Smooth muscle cell (in vitro differentiated cells): ENCODE data around the gene TMEM174. TPM values are rescaled to one million over a fixed set of nuclear protein-coding genes. Genes with fewer than 3 reads are reported as not detected.
"Not testable (repeated sequence)": the region's sequence is repeated elsewhere in the genome, so short reads cannot be mapped to it uniquely, and the experiment has no call there.

Experiments
- DNase-seq: peaks from one replicate; lab custom pipeline; 2025; ENCODE audit not compliant: unreplicated experiment; lab: John Stamatoyannopoulos, UW
- H2AFZ ChIP-seq: fragments of 200-600 bp; sonication (generic); 2 replicates; pipeline ENCODE4 v1.6.0; 2016; ENCODE audit warnings: antibody characterized with exemption, low read depth, mild to moderate bottlenecking
- H3F3A ChIP-seq: fragments of 200-600 bp; sonication (generic); 2 replicates; pipeline ENCODE4 v1.6.0; 2017; ENCODE audit warnings: antibody characterized with exemption, low read depth
- H3K27ac ChIP-seq: fragments of 200-600 bp; sonication (generic); 2 replicates; pipeline ENCODE4 v1.5.1; 2016; ENCODE audit warnings: low read depth, mild to moderate bottlenecking
- H3K27me3 ChIP-seq: fragments of 200-600 bp; sonication (generic); 2 replicates; pipeline ENCODE4 v1.6.1; 2016; ENCODE audit warnings: low read depth, mild to moderate bottlenecking
- H3K36me3 ChIP-seq: fragments of 200-600 bp; sonication (generic); 2 replicates; pipeline ENCODE4 v1.5.1; 2016; ENCODE audit warnings: low read depth
- H3K4me1 ChIP-seq: fragments of 200-600 bp; sonication (generic); 2 replicates; pipeline ENCODE4 v1.5.1; 2016; ENCODE audit warnings: low read depth
- H3K4me2 ChIP-seq: fragments of 200-600 bp; sonication (generic); 2 replicates; pipeline ENCODE4 v1.6.0; 2016; ENCODE audit warnings: mild to moderate bottlenecking
- H3K4me3 ChIP-seq: fragments of 200-600 bp; sonication (generic); 2 replicates; pipeline ENCODE4 v1.5.1; 2016; ENCODE audit warnings: mild to moderate bottlenecking
- H3K79me2 ChIP-seq: fragments of 200-600 bp; sonication (generic); 2 replicates; pipeline ENCODE4 v1.6.0; 2016; ENCODE audit warnings: low read depth, mild to moderate bottlenecking
- H3K9ac ChIP-seq: fragments of 200-600 bp; sonication (generic); 2 replicates; pipeline ENCODE4 v1.6.0; 2016; ENCODE audit warnings: low read depth
- H3K9me3 ChIP-seq: fragments of 200-600 bp; sonication (generic); replicated peaks from 2 replicates; pipeline ENCODE4 v1.5.1; 2016; ENCODE audit warnings: low read depth
- H4K20me1 ChIP-seq: fragments of 200-600 bp; sonication (generic); 2 replicates; pipeline ENCODE4 v1.6.0; 2016; ENCODE audit warnings: low read depth
- CTCF ChIP-seq: fragments of 200-600 bp; sonication (generic); IDR thresholded peaks from 2 replicates; pipeline ENCODE4 v1.5.1; 2017; ENCODE audit warnings: borderline replicate concordance, mild to moderate bottlenecking, antibody characterized with exemption; ENCODE audit not compliant: insufficient read depth, poor library complexity, severe bottlenecking
- WGBS: methylation state at CpG from one replicate; pipeline ENCODE4 v1.1.7; 2016; ENCODE audit warnings: low lambda C conversion rate; 5-methylcytosine and 5-hydroxymethylcytosine counted together
- polyA plus RNA-seq: library from polyadenylated mRNA; unstranded; fragments of >200 nt; fragmentation: Nextera tagmentation; extraction: Ambion mirVana; gene quantifications from 2 replicates; pipeline ENCODE4 v1.2.1, GENCODE V29; 2016
- total RNA-seq: library from RNA; depleted of rRNA; stranded (reverse); fragments of >200 nt; gene quantifications from 2 replicates; pipeline ENCODE4 v1.2.3, GENCODE V29; 2014

TMEM174 gene
- total and polyA plus RNA-seq, 2 experiments from 2014 or later: not detected

- Histone ChIP-seq H3K4me1 (peaks cover 6% of the 10 kb centered on the region), H3K27ac (no peak overlapping the region), H3K9me3 (no peaks in the 10 kb centered on the region), H3K4me2 (peak overlapping the region; percentile 83), H3K79me2 (no peaks in the 10 kb centered on the region), H2AFZ (peak overlapping the region; percentile 82), H3K4me3 (peak overlapping the region; percentile 40), H3F3A (no peaks in the 10 kb centered on the region), H3K9ac (no peak overlapping the region), H4K20me1 (no peaks in the 10 kb centered on the region), H3K27me3 (peaks cover 48% of the 10 kb centered on the region), H3K36me3 (no peaks in the 10 kb centered on the region)
- WGBS: 1% methylated on average over 65 of the region's 67 CpGs
- peak; percentile 84 for DNase-seq
- peak; percentile 89 for TF ChIP-seq CTCF
Measured at GRCh38 chr5:73215891-73216610, 43.1 kb downstream of the TMEM174 start.

GRCh38 chr5:73218552-73219171 is 45.7 kb downstream of the TMEM174 start:
- Histone ChIP-seq H3F3A (no peaks in the 10 kb centered on the region), H3K27ac (no peak overlapping the region), H4K20me1 (no peaks in the 10 kb centered on the region), H3K4me3 (no peak overlapping the region), H3K36me3 (no peaks in the 10 kb centered on the region), H3K9ac (no peak overlapping the region), H3K4me2 (no peak overlapping the region), H2AFZ (no peak overlapping the region), H3K9me3 (no peaks in the 10 kb centered on the region), H3K4me1 (peaks cover 6% of the 10 kb centered on the region), H3K27me3 (peaks cover 55% of the 10 kb centered on the region), H3K79me2 (no peaks in the 10 kb centered on the region)
- 49% methylated on average over 4 of the region's 4 CpGs for WGBS
- peak; percentile 48 for TF ChIP-seq CTCF
- DNase-seq: no peak

GRCh38 chr5:73219336-73219735 is 46.3 kb downstream of the TMEM174 start:
- not testable (repeated sequence) for DNase-seq, H3K27ac ChIP-seq, H3K4me2 ChIP-seq, H4K20me1 ChIP-seq, H3F3A ChIP-seq, H3K36me3 ChIP-seq, H3K9ac ChIP-seq, H3K4me3 ChIP-seq, H3K79me2 ChIP-seq, H3K9me3 ChIP-seq, H2AFZ ChIP-seq, H3K4me1 ChIP-seq
- 97% methylated on average over 3 of the region's 3 CpGs for WGBS
- peaks cover 49% of the 10 kb centered on the region for H3K27me3 ChIP-seq

GRCh38 chr5:73221161-73221560 is 48.2 kb downstream of the TMEM174 start:
- H3K27me3 ChIP-seq: peaks cover 35% of the 10 kb centered on the region
- no peaks in the 10 kb centered on the region for H3K79me2 ChIP-seq
- H2AFZ ChIP-seq: no peak overlapping the region
- WGBS: 87% methylated on average over 1 of the region's 1 CpG
- TF ChIP-seq CTCF: no peak
- no peak for DNase-seq
- no peak overlapping the region for H3K4me3 ChIP-seq
- no peak overlapping the region for H3K27ac ChIP-seq
- H3K4me2 ChIP-seq: no peak overlapping the region
- no peaks in the 10 kb centered on the region for H3K36me3 ChIP-seq
- no peaks in the 10 kb centered on the region for H4K20me1 ChIP-seq
- no peak overlapping the region for H3K9ac ChIP-seq
- no peaks in the 10 kb centered on the region for H3K4me1 ChIP-seq
- H3F3A ChIP-seq: no peaks in the 10 kb centered on the region
- H3K9me3 ChIP-seq: no peaks in the 10 kb centered on the region
